ENCODE measurements around the gene UBE2J1.

Gene UBE2J1

DNA sequence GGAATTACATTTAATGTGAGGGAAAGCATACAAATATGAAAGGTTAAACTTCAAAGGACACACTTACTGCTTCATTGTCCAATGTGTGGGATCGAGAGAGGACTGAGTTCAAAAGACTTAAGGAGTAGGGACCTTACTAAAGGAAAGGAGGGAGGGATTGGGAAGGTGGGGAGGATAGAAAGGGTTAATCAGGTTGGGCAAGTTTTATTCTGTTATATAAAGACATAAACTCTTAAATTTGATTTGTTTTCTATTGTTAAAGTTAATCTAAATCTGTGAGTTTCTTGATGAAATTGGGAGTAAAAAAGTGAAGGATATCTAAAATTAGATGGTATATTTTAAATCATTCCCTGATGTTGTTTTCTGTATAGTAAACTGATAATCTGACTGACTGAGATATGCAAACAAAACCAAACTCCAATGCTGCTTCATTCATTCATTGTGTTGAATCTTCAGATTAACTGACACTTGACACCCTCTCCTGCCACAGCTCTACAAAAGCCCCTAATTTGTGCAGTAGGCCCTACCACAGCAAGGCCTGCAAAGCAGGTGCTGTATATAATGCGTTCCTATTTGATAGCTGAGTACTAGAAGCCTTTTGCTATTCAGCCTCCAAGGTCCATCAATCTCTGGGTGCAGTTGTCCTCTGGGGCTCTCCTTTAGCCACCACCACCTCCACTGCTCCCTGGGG lies 1.3 kb upstream of the UBE2J1 start:
- DNase-seq (ENCODE audit: low spot score): no peak
- Histone ChIP-seq H3K4me3 (no peak overlapping the region), H3K27ac (no peak overlapping the region)
- TF ChIP-seq, protein P1, sequence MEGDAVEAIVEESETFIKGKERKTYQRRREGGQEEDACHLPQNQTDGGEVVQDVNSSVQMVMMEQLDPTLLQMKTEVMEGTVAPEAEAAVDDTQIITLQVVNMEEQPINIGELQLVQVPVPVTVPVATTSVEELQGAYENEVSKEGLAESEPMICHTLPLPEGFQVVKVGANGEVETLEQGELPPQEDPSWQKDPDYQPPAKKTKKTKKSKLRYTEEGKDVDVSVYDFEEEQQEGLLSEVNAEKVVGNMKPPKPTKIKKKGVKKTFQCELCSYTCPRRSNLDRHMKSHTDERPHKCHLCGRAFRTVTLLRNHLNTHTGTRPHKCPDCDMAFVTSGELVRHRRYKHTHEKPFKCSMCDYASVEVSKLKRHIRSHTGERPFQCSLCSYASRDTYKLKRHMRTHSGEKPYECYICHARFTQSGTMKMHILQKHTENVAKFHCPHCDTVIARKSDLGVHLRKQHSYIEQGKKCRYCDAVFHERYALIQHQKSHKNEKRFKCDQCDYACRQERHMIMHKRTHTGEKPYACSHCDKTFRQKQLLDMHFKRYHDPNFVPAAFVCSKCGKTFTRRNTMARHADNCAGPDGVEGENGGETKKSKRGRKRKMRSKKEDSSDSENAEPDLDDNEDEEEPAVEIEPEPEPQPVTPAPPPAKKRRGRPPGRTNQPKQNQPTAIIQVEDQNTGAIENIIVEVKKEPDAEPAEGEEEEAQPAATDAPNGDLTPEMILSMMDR (IDR thresholded peaks at IDR 0.05): no peak

- TF ChIP-seq, protein P1 (IDR thresholded peaks at IDR 0.05): no peak
- DNase-seq (ENCODE audit: low spot score): no peak
- H3K4me3 ChIP-seq: peak overlapping the region; percentile 86
- peak overlapping the region; percentile 93 to 95 for H3K27ac ChIP-seq
Observed at GRCh38 chr6:89353118-89353556, 615 bp upstream of the UBE2J1 start.

- TF ChIP-seq, protein P1 (IDR thresholded peaks at IDR 0.05): no peak
- Histone ChIP-seq H3K4me3 (peak overlapping the region; percentile 86), H3K27ac (peak overlapping the region; percentile 93 to 95)
- DNase-seq (ENCODE audit: low spot score): no peak
Observed at GRCh38 chr6:89351671-89352277, 748 bp downstream of the UBE2J1 start.

DNA sequence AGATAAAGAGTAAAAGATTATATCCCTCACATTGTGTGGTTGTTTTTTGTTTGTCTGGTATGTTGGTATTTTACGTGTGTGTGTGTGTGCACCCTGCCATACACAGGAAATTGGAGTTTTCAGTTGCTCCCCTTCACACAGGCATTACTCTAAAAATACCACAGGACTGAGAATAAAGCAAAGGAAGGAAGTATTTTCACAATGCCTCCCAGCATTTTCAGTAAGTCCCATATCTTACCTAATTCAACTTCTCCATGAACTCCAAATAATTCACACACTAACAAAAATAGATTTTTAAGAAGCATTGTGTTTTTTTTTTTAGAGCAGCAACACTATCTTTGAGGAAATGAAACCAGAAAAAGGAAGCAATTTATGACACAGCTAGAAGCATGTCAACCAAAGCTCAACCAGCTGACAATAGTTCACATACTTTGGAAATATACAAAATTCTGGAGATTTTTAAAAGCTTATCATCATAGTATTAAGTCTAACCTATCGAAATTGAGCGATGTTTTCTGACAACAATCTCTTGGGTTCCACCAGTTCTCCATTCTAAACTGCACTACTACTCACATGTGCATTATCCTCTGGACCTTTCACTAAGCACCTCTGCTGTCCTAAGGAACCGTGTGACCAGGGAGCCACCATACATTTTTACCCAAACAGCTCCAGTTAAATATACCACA lies 2.1 kb downstream of the UBE2J1 start:
- DNase-seq (ENCODE audit: low spot score): no peak
- Histone ChIP-seq H3K4me3 (peak overlapping the region; percentile 86), H3K27ac (peak overlapping the region; percentile 3 to 61)
- TF ChIP-seq, protein P1 (IDR thresholded peaks at IDR 0.05): no peak

GRCh38 chr6:89348372-89348771 lies 4.2 kb downstream of the UBE2J1 start:
- no peak for DNase-seq (ENCODE audit: low spot score)
- H3K27ac ChIP-seq: no peak overlapping the region
- no peak overlapping the region for H3K4me3 ChIP-seq
- TF ChIP-seq, protein P1 (IDR thresholded peaks at IDR 0.05): no peak

DNA sequence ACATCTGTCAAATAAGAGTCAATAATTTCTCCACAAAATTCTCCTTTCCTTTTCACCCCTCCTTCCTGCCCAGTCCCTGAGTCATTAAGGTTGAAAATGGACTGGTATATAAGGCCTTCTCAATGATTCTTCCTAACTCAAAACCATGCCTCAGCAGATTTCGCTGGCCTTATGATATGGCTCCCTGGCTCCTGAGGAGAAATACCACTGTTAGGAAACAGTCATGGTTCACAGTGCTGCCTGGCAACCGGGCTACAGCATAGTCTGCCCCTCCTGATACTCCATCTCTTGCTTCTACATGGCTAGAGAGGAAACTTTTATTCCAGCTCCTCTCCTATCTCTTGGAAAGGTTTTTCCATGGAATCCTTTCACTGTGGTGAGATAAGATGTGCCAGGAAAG lies 4.7 kb downstream of the UBE2J1 start:
- no peak for DNase-seq (ENCODE audit: low spot score)
- TF ChIP-seq, protein P1 (IDR thresholded peaks at IDR 0.05): no peak
- no peak overlapping the region for H3K4me3 ChIP-seq
- no peak overlapping the region for H3K27ac ChIP-seq
